AG10803 (cell line): ENCODE results near the gene EPS8.

Experiments used
- DNase-seq: peaks from one replicate; pipeline ENCODE4 v3.0.0; 2010; ENCODE audit warnings: low read depth
- H3K4me3 ChIP-seq: 2 replicates; pipeline ENCODE4 v1.5.1; 2011; ENCODE audit warnings: mild to moderate bottlenecking, low read length, control low read depth
- TF ChIP-seq, protein P1 (sequence below): conservative IDR thresholded peaks from 2 replicates; pipeline ENCODE4 v1.5.1; 2011; ENCODE audit warnings: mild to moderate bottlenecking, low read length, control low read depth, inconsistent platforms

Gene EPS8

DNA sequence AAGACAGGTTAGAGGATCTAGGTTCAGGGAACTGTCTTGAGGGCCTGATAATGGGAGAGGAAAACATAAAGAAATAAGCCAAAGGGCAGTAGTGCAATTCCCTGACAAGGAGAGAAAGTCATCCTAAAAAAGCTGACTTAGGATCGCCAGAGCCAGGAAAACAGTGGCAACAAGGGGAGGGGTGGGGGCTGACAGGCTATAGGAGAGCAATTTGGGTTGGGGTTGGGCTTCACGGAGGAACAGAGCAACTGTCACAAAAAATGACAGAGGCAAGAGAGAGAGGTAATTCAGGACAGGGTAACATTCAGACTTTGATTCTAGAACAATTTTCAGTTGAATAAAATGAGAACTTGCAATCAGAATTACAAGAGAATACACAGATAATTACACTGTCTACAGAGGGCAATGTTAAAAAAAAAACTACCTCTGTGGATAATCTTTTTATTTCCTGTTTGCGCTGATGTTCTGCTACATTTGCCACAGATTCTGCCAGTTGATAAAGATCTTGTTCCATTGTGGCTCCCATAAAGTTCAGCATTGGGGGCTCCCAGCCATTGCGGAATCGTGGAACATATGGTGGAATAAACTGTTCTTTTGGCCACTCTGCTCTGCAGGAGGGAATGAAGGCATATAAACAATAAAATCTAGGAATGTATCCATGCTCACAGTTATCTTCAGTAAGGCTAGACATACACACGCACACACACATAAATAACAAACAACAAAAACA, 138.6 kb downstream of the EPS8 start:
- no peak for DNase-seq
- H3K4me3 ChIP-seq, result no peak overlapping the region
- TF ChIP-seq, protein P1, sequence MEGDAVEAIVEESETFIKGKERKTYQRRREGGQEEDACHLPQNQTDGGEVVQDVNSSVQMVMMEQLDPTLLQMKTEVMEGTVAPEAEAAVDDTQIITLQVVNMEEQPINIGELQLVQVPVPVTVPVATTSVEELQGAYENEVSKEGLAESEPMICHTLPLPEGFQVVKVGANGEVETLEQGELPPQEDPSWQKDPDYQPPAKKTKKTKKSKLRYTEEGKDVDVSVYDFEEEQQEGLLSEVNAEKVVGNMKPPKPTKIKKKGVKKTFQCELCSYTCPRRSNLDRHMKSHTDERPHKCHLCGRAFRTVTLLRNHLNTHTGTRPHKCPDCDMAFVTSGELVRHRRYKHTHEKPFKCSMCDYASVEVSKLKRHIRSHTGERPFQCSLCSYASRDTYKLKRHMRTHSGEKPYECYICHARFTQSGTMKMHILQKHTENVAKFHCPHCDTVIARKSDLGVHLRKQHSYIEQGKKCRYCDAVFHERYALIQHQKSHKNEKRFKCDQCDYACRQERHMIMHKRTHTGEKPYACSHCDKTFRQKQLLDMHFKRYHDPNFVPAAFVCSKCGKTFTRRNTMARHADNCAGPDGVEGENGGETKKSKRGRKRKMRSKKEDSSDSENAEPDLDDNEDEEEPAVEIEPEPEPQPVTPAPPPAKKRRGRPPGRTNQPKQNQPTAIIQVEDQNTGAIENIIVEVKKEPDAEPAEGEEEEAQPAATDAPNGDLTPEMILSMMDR, result no peak

DNA sequence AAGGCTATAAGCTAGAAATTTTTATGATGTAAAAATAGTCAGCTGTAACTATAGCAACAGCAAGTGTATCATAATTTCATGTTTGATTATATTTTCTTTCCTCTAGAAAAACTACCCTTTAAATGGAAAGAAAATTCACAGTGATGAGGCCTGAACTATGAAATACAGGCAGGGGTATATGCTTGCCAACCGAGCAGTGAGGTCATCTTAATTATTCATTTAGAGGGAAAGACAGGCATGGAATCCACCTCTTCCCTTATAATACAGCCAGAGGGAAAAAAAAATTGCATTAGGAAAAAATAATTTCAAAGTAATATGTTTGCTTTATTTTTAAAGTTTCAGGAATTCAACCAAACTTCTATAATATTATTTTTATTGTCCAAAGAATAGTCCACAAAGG, 139.8 kb downstream of the EPS8 start:
- H3K4me3 ChIP-seq, result no peak overlapping the region
- DNase-seq, result no peak
- TF ChIP-seq, protein P1, result no peak

DNA sequence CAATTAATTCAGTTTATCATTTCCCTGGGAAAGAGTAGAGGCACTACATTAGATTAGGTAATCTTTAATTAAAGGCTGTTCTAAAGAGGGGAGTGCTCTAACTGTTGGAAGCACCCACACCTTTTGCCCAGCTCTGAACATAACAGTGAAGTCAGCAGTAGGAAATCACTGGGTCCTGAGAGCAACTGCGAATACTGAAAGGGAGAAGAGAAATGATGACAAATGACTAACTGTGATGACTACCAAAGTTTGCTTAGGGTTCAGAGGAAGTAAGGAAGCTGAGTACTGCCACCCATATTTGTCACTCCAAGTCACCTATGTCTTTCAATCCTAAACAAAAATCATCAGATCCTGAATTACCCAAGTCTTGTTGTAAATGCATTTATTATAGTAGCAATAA, 140.6 kb downstream of the EPS8 start:
- TF ChIP-seq, protein P1, result no peak
- H3K4me3 ChIP-seq, result no peak overlapping the region
- no peak for DNase-seq

DNA sequence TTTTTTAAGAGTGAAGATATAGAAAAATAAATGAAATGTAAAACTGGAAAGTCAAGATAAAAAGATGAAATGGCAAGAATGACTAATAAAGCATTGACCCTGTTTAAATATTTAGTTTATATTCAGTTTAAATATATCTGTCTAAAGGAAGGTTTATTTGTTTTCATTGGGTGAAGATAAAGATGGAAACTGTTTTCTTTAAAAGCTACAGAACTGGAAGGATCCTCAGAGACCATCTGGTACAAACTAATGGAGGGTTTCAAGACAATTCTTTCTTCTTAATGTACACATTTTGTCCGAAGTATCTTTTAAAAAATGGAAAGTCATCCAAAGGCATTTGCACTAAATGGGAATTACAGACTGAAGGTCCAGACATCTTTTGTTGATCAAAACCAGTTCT, 142.6 kb downstream of the EPS8 start:
- TF ChIP-seq, protein P1, result no peak
- H3K4me3 ChIP-seq, result no peak overlapping the region
- DNase-seq, result no peak

DNA sequence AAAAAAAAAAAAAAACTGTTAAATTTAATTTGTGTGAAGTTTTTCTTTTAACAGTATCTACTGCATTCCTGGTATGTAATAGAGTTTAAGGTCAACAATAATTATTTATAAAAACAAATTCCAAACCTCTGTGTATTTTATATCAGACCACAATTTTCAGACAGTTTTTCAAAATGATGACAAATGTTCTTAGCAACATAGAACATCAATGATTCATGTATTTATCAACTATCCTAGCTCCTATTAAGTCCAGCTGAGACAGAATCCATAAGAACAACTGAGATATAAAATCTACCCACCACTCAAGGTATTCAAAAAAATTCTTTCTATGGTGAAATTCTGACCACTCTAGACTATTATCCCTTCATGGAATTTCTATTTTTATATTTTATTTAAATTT, 144.5 kb downstream of the EPS8 start:
- TF ChIP-seq, protein P1, result no peak
- H3K4me3 ChIP-seq, result no peak overlapping the region
- no peak for DNase-seq

DNA sequence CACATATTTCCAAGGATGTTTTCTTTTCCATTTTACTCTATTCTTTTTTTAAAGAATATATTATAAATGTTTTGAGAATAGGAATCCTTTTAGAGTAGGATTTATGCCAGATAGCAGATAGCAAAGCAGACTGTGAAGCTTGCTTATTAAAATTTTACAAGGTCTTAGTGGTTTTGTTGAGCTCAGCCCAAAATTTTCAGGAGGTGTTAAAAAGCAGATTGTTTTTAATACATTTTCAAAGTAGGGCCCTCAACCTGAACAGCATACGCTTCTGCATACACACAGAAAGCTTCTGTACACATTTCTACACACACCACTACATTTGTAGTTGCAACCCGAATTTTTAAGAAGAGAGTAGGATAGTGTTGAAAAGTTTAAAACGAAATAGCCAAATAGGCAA, 151.0 kb downstream of the EPS8 start:
- TF ChIP-seq, protein P1, result no peak
- DNase-seq, result no peak
- no peak overlapping the region for H3K4me3 ChIP-seq

DNA sequence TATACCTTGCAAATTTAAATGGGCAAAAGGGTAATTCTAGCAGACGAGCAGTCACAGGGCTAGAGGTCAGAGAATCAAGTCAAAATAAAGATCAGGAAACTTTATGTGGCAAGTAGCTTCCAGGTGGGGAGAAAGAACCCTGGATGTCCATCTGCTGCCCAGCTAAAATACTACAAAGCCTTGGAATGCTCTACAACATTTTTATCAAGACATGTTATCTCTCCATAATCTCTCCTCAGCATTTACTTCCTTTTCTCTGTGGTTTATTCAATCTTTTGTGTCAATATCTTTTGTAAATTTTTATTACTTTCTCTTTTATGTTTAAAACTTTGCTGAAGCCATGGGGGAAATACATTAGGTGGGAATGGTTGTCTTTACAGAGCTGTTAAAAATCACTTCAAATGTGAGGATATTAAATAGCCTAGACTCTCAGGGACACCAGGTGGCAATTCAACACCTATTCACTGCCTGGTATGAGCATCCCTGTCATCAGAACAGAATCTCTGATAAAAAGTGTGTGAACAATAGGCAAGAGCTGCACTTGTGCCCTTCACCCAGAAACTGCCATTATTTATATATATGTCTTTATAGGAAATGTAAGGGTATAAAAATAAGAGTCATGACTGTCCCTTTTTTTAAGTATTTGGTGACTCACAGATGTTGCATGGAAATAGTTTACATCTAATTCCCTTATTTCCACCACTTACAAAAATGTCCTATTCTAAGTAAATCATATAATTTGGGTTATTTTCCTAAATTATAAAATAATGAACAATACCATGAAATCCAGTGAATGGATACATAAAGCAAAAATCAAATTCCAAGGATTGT, 152.9 kb downstream of the EPS8 start:
- DNase-seq, result no peak
- no peak overlapping the region for H3K4me3 ChIP-seq
- TF ChIP-seq, protein P1, result no peak
